Globus pallidus (tissue), 1 donor: ENCODE data around the gene DTX1.
"Not testable (repeated sequence)": the region's sequence is repeated elsewhere in the genome, so short reads cannot be mapped to it uniquely, and the experiment has no call there.

Source experiments
- DNase-seq: peaks from one replicate; pipeline ENCODE4 v3.0.0-alpha.2; 2015; ENCODE audit warnings: low spot score

DTX1 gene

GRCh38 chr12:113137861-113138783 lies 81.6 kb downstream of the DTX1 start:
- no peak for DNase-seq

GRCh38 chr12:113138826-113139225 lies 82.3 kb downstream of the DTX1 start:
- DNase-seq: no peak

GRCh38 chr12:113140706-113141105 lies 84.2 kb downstream of the DTX1 start:
- no peak for DNase-seq

- not testable (repeated sequence) for DNase-seq
These were observed 85.2 kb downstream of the DTX1 start for GRCh38 chr12:113141716-113142115.

GRCh38 chr12:113142173-113142885 lies 85.8 kb downstream of the DTX1 start:
- DNase-seq: peak; percentile 97

GRCh38 chr12:113142886-113143332 lies 86.4 kb downstream of the DTX1 start:
- DNase-seq: peak; percentile 55

- DNase-seq: no peak
These were observed 87.4 kb downstream of the DTX1 start for GRCh38 chr12:113143959-113144358.

- DNase-seq: no peak
These were observed 88.3 kb downstream of the DTX1 start for GRCh38 chr12:113144806-113145205.

GRCh38 chr12:113145720-113146551 lies 89.4 kb downstream of the DTX1 start:
- no peak for DNase-seq

- DNase-seq: no peak
These were observed 90.5 kb downstream of the DTX1 start for GRCh38 chr12:113146999-113147398.
